B cell (primary cell): ENCODE measurements around the gene PTPN4. TPM values are rescaled to one million over a fixed set of nuclear protein-coding genes. Genes with fewer than 3 reads are reported as not detected.

Experiments used
- ATAC-seq: fragments of 200-7000 bp; cut with Tn5 transposase; one replicate; pipeline ENCODE4 v1.10.0; 2021; ENCODE audit warnings: low read depth, mild to moderate bottlenecking, moderate number of reproducible peaks, moderate library complexity
- CTCF ChIA-PET: fragments of 350-600 bp; sonication (Branson Sonifier 250); formaldehyde crosslinking; loops from one replicate; lab custom pipeline; 2021; ENCODE audit warnings: antibody characterized with exemption, inconsistent platforms; lab: Charles Lee
- POLR2A ChIA-PET: fragments of 350-600 bp; sonication (Branson Sonifier 250); formaldehyde crosslinking; loops from one replicate; lab custom pipeline; 2021; ENCODE audit warnings: antibody characterized with exemption; lab: Charles Lee
- DNase-seq: peaks from one replicate; pipeline ENCODE4 v3.0.0; 2013
- H2AFZ ChIP-seq: 2 replicates; pipeline ENCODE4 v1.6.1; 2012; ENCODE audit warnings: mild to moderate bottlenecking, low read depth, low read length; ENCODE audit not compliant: insufficient read depth, poor library complexity, severe bottlenecking
- H3K27ac ChIP-seq, 2 donors: 1 replicate in 1 of 2; 2 replicates in 1 of 2; pipeline ENCODE4 v1.5.1; 2012 to 2013; ENCODE audit warnings: low read length in 2 of 2, mild to moderate bottlenecking in 2 of 2, moderate library complexity in 1 of 2
- H3K27me3 ChIP-seq, 4 experiments: fragments of 200-600 bp in 1 of 4; sonication (generic) in 1 of 4; replicated peaks in 1 of 4; 1 replicate in 2 of 4; 2 replicates in 2 of 4; pipeline versions ENCODE4 v1.6.1 to v1.7.0; 2013 to 2016; ENCODE audit warnings: low read length in 3 of 4, mild to moderate bottlenecking in 2 of 4, mixed read lengths in 1 of 4, moderate library complexity in 1 of 4; ENCODE audit not compliant: insufficient read depth in 4 of 4, control insufficient read depth in 3 of 4; ENCODE audit errors: control extremely low read depth in 1 of 4
- H3K36me3 ChIP-seq, 2 experiments: replicated peaks in 1 of 2; 1 replicate in 1 of 2; 2 replicates in 1 of 2; pipeline versions ENCODE4 v1.6.1 to v1.7.1; 2013; ENCODE audit warnings: low read length in 1 of 2; ENCODE audit not compliant: insufficient read depth in 2 of 2, control insufficient read depth in 1 of 2; ENCODE audit errors: control extremely low read depth in 1 of 2, extremely low read depth in 1 of 2
- H3K4me1 ChIP-seq, 2 donors: fragments of 200-600 bp in 1 of 2; sonication (generic) in 1 of 2; 1 replicate in 1 of 2; 2 replicates in 1 of 2; pipeline versions ENCODE4 v1.5.1 to v1.6.1; 2013 to 2017; ENCODE audit warnings: low read length in 2 of 2; ENCODE audit not compliant: control insufficient read depth in 2 of 2, insufficient read depth in 2 of 2
- H3K4me2 ChIP-seq: replicated peaks from 2 replicates; pipeline ENCODE3; 2012; ENCODE audit warnings: mild to moderate bottlenecking, low read depth, low read length; ENCODE audit not compliant: poor library complexity, severe bottlenecking
- H3K4me3 ChIP-seq, 5 experiments: fragments of 200-600 bp in 1 of 5; sonication (generic) in 1 of 5; 1 replicate in 3 of 5; 2 replicates in 2 of 5; pipeline versions ENCODE4 v1.5.1 to v1.7.0; 2011 to 2016; ENCODE audit warnings: low read length in 4 of 5, mild to moderate bottlenecking in 4 of 5, low read depth in 2 of 5, control low read depth in 1 of 5, moderate library complexity in 1 of 5; ENCODE audit not compliant: insufficient read depth in 1 of 5; ENCODE audit errors: control extremely low read depth in 1 of 5, extremely low read depth in 1 of 5
- H3K79me2 ChIP-seq: fragments of 200-600 bp; sonication (generic); one replicate; pipeline ENCODE4 v1.6.0; 2016; ENCODE audit warnings: low read length; ENCODE audit not compliant: control insufficient read depth, insufficient read depth
- H3K9ac ChIP-seq: fragments of 200-600 bp; sonication (generic); 2 replicates; pipeline ENCODE4 v1.6.1; 2017; ENCODE audit warnings: mild to moderate bottlenecking, low read length, moderate library complexity
- H3K9me3 ChIP-seq, 3 donors: one replicate each; pipeline versions ENCODE4 v1.6.1 to v1.7.1; 2013; ENCODE audit warnings: low read length in 2 of 3; ENCODE audit not compliant: control insufficient read depth in 2 of 3, insufficient read depth in 1 of 3; ENCODE audit errors: control extremely low read depth in 1 of 3
- H4K20me1 ChIP-seq: 2 replicates; pipeline ENCODE4 v1.6.0; 2012; ENCODE audit warnings: mild to moderate bottlenecking, low read length; ENCODE audit not compliant: insufficient read depth, control insufficient read depth, poor library complexity, severe bottlenecking
- H3K27ac Mint-ChIP-seq: one replicate; pipeline ENCODE4 v1.8.0; 2021; ENCODE audit warnings: mixed read lengths
- H3K27me3 Mint-ChIP-seq: one replicate; pipeline ENCODE4 v1.8.0; 2021; ENCODE audit warnings: mixed read lengths
- H3K4me1 Mint-ChIP-seq: one replicate; pipeline ENCODE4 v1.8.0; 2021; ENCODE audit warnings: mixed read lengths
- H3K4me3 Mint-ChIP-seq: one replicate; pipeline ENCODE4 v1.8.0; 2021; ENCODE audit warnings: mixed read lengths
- H3K9me3 Mint-ChIP-seq: one replicate; pipeline ENCODE4 v1.8.0; 2022; ENCODE audit warnings: mixed read lengths; ENCODE audit not compliant: insufficient read depth
- CTCF ChIP-seq: fragments of 200-600 bp; IDR thresholded peaks from one replicate; pipeline ENCODE4 v1.8.0; 2022; ENCODE audit warnings: antibody characterized with exemption, mild to moderate bottlenecking
- EZH2 ChIP-seq: IDR thresholded peaks from 2 replicates; pipeline ENCODE4 v1.6.1; 2012; ENCODE audit warnings: borderline replicate concordance, low read depth, mild to moderate bottlenecking, moderate library complexity, low read length; ENCODE audit not compliant: insufficient read depth, poor library complexity, severe bottlenecking
- WGBS: methylation state at CpG from one replicate; pipeline ENCODE4 v1.1.5; 2013; ENCODE audit warnings: missing lambda C conversion rate; ENCODE audit not compliant: insufficient coverage; 5-methylcytosine and 5-hydroxymethylcytosine counted together
- intact Hi-C: fragments of 100-400 bp; cut with micrococcal nuclease; formaldehyde crosslinking; loops from one replicate; pipeline ENCODE4 v1.10.0; 2022
- polyA plus RNA-seq: library from polyadenylated mRNA; depleted of rRNA; stranded (reverse); fragments of >200 nt; gene quantifications from 2 replicates; pipeline ENCODE4 v1.2.3, GENCODE V29; 2012
- total RNA-seq, 2 donors: library from RNA; stranded (reverse); fragments of 120-200 nt in 1 of 2; gene quantifications; 1 replicate in 1 of 2; 2 replicates in 1 of 2; pipeline versions ENCODE4 v1.2.3 to v1.2.4, GENCODE V29; 2013 to 2022

Gene PTPN4
- total and polyA plus RNA-seq, 2 donors (not counting 1 experiment from before 2014, with no cell fraction given) = 12.6 to 54.8 TPM

DNA sequence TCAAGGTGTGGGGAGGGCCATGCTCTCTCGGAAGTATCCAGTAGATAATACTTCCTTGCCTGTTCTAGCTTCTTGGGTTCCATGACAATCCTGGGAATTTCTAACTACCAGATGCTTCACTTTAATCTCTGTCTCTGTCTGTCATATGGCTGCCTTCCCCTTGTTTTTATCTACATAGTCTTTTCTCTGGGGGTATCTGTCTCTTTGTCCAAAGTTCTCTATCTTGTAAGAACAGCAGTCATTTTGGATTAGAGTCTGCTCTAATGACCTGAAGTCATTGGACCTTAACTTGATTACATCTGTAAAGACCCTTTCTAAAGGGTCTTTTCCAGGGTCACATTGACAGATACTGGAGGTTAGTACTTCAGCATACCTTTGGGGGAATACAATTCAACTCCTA is 241.7 kb downstream of the PTPN4 start:
- ATAC-seq (no peak), DNase-seq (no peak)
- H3K9ac ChIP-seq = no peak overlapping the region
- no peaks in the 10 kb centered on the region for H3K27me3 ChIP-seq
- no peak overlapping the region for H2AFZ ChIP-seq
- Mint-ChIP-seq H3K27ac (no peak overlapping the region), H3K4me1 (peaks cover 8% of the 10 kb centered on the region), H3K9me3 (no peaks in the 10 kb centered on the region), H3K4me3 (no peak overlapping the region), H3K27me3 (peaks cover 11% of the 10 kb centered on the region)
- H4K20me1 ChIP-seq = no peaks in the 10 kb centered on the region
- no peak overlapping the region for H3K4me3 ChIP-seq
- H3K36me3 ChIP-seq = no peaks in the 10 kb centered on the region
- no peaks in the 10 kb centered on the region for H3K9me3 ChIP-seq
- H3K27ac ChIP-seq = no peak overlapping the region
- H3K4me2 ChIP-seq = no peak overlapping the region
- peaks cover 7% of the 10 kb centered on the region in 2 donors for H3K4me1 ChIP-seq
- CTCF ChIA-PET = no interaction called here
- 100% methylated on average over 1 of the region's 1 CpG for WGBS
- intact Hi-C loops = no loop called here
- POLR2A ChIA-PET = no interaction called here
- TF ChIP-seq EZH2 (no peak), CTCF (no peak)
- no peaks in the 10 kb centered on the region for H3K79me2 ChIP-seq

DNA sequence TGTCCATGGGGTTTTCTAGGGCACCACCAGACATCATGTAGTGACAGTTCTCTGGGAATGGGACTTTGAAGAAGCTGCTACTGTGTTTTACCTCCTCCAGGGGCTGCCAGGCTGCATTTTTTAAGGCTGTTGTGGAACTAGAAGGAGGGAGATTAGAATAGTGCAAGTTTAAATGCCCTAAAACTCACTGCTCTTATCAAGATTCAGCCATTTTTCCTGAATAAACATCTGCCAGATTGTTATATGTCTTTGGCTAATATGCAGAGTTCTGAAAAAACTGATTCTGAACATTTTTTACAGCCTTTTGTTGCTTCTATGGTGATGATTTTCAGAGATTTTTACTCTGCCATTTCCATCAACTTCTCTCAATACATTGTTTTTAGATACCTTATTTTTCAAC is 244.5 kb downstream of the PTPN4 start:
- Mint-ChIP-seq H3K9me3 (no peaks in the 10 kb centered on the region), H3K27me3 (peaks cover 3% of the 10 kb centered on the region), H3K4me3 (no peak overlapping the region), H3K4me1 (peaks cover 12% of the 10 kb centered on the region), H3K27ac (no peak overlapping the region)
- no peaks in the 10 kb centered on the region for H3K36me3 ChIP-seq
- intact Hi-C loops = no loop called here
- no peak overlapping the region for H3K4me2 ChIP-seq
- CTCF ChIA-PET = no interaction called here
- DNase-seq (no peak), ATAC-seq (no peak)
- no peak for TF ChIP-seq EZH2
- no peak for TF ChIP-seq CTCF
- no peak overlapping the region for H3K4me3 ChIP-seq
- POLR2A ChIA-PET = no interaction called here
- H3K9ac ChIP-seq = no peak overlapping the region
- H2AFZ ChIP-seq = no peak overlapping the region
- no peaks in the 10 kb centered on the region for H3K27me3 ChIP-seq
- H3K27ac ChIP-seq = no peak overlapping the region
- H3K9me3 ChIP-seq = peaks cover 0 to 4% (median 0%) of the 10 kb centered on the region in 3 donors
- H3K79me2 ChIP-seq = no peaks in the 10 kb centered on the region
- H3K4me1 ChIP-seq = peaks cover 9 to 12% of the 10 kb centered on the region in 2 donors
- H4K20me1 ChIP-seq = no peaks in the 10 kb centered on the region
